Gastroesophageal sphincter (tissue), 4 donors: ENCODE measurements around the gene ZMYND11. TPM values are rescaled to one million over a fixed set of nuclear protein-coding genes. Genes with fewer than 3 reads are reported as not detected.

Experiments used
- ATAC-seq: fragments of 150-250 bp; one replicate; pipeline ENCODE4 v1.9.1; 2016; ENCODE audit warnings: mild to moderate bottlenecking, moderate library complexity
- H3K27ac ChIP-seq, 4 donors: fragments of 200-600 bp; sonication (generic) in 3 of 4; 1 replicate in 3 of 4; 2 replicates in 1 of 4; pipeline ENCODE4 v1.5.1; 2016 to 2019
- H3K27me3 ChIP-seq: fragments of 200-600 bp; sonication (generic); one replicate; pipeline ENCODE4 v1.5.1; 2019
- H3K36me3 ChIP-seq, 2 donors: fragments of 200-600 bp; sonication (generic); one replicate each; pipeline ENCODE4 v1.5.1; 2019; ENCODE audit warnings: control low read depth in 1 of 2
- H3K4me1 ChIP-seq, 3 donors: fragments of 200-600 bp; sonication (generic); 1 replicate in 2 of 3; 2 replicates in 1 of 3; pipeline ENCODE4 v1.5.1; 2016 to 2019; ENCODE audit warnings: control low read depth in 2 of 3
- H3K4me3 ChIP-seq, 2 donors: fragments of 200-600 bp; sonication (generic); one replicate each; pipeline ENCODE4 v1.5.1; 2019; ENCODE audit warnings: mild to moderate bottlenecking in 1 of 2, moderate library complexity in 1 of 2
- H3K9me3 ChIP-seq, 3 donors: fragments of 200-600 bp; sonication (generic); one replicate each; pipeline ENCODE4 v1.5.1; 2017 to 2019; ENCODE audit warnings: control low read depth in 2 of 3
- EP300 ChIP-seq: sonication (generic); formaldehyde crosslinking; IDR thresholded peaks from one replicate; pipeline ENCODE4 v1.6.1; 2017; ENCODE audit warnings: antibody characterized with exemption, mild to moderate bottlenecking
- POLR2A ChIP-seq, 2 donors: fragments of 450-650 bp; IDR thresholded peaks; one replicate each; pipeline ENCODE4 v1.6.1; 2017; ENCODE audit warnings: antibody characterized with exemption in 2 of 2, mild to moderate bottlenecking in 2 of 2, moderate library complexity in 1 of 2
- POLR2AphosphoS5 ChIP-seq: sonication (generic); formaldehyde crosslinking; IDR thresholded peaks from one replicate; pipeline ENCODE4 v1.6.1; 2017; ENCODE audit warnings: antibody characterized with exemption
- WGBS, 2 donors: methylation state at CpG; one replicate each; pipeline ENCODE4 v1.1.5; 2018; ENCODE audit warnings: low coverage in 1 of 2; 5-methylcytosine and 5-hydroxymethylcytosine counted together
- total RNA-seq, 4 donors: library from RNA; depleted of rRNA; stranded (reverse); fragments of >200 nt; gene quantifications; one replicate each; pipeline ENCODE4 v1.1.0, GENCODE V29; 2016
- TF ChIP-seq, protein P1 (sequence below), 4 experiments: fragments of 200-600 bp in 2 of 4; fragments of 450-650 bp in 2 of 4; sonication (generic) in 1 of 4; IDR thresholded peaks; one replicate each; pipeline ENCODE4 v1.5.1; 2017 to 2019; ENCODE audit warnings: antibody characterized with exemption in 4 of 4, mild to moderate bottlenecking in 2 of 4, moderate library complexity in 2 of 4

ZMYND11 gene
- total RNA-seq, 4 donors from 2014 or later, result 131 to 176 (median 166) TPM

DNA sequence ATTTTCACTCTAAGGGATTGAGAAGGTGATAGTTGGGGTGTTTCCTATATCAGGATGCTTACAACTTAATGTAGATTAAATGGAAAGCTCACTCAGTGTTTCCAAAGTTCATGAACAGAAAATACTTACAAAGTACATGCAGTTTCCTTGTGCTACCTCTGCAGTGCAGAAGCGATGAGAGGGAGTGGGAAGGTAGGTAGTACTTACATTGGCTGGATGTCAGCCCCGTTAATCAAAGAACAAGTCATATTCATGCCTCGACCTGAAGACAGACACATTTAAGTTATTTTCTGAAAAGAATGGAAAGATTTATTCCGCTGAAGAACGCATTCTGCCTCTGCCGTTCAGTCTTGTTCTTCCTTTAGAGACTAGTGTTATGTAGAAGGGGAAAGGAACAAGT lies 93.1 kb downstream of the ZMYND11 start:
- Histone ChIP-seq H3K27me3 (no peaks in the 10 kb centered on the region), H3K4me1 (no peaks in the 10 kb centered on the region), H3K4me3 (no peak overlapping the region), H3K9me3 (no peaks in the 10 kb centered on the region), H3K27ac (no peak overlapping the region), H3K36me3 (no peaks in the 10 kb centered on the region)
- no peak for ATAC-seq
- 87% methylated on average over 6 of the region's 6 CpGs for WGBS, 2 donors
- TF ChIP-seq, protein P1, sequence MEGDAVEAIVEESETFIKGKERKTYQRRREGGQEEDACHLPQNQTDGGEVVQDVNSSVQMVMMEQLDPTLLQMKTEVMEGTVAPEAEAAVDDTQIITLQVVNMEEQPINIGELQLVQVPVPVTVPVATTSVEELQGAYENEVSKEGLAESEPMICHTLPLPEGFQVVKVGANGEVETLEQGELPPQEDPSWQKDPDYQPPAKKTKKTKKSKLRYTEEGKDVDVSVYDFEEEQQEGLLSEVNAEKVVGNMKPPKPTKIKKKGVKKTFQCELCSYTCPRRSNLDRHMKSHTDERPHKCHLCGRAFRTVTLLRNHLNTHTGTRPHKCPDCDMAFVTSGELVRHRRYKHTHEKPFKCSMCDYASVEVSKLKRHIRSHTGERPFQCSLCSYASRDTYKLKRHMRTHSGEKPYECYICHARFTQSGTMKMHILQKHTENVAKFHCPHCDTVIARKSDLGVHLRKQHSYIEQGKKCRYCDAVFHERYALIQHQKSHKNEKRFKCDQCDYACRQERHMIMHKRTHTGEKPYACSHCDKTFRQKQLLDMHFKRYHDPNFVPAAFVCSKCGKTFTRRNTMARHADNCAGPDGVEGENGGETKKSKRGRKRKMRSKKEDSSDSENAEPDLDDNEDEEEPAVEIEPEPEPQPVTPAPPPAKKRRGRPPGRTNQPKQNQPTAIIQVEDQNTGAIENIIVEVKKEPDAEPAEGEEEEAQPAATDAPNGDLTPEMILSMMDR (IDR thresholded peaks at IDR 0.05), result no peak
- no peak for TF ChIP-seq POLR2A (IDR thresholded peaks at IDR 0.05)

DNA sequence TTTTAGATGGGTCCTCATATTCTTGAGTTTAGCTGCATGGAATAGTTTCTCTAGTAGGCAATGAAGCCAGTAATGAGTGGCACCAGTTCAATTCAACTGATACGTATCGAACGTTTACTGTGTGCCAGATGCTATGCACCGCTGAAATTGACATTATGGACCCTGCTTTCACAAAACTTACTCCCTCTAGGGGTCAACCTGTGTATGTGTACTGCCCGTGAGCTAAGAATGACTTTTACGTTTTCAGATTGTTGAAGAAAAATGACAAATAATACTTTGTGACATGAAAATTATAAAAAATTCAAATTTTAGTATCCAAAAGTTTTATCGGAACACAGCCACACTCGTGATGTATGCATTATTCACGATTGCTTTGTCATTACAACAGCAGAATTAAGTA lies 95.5 kb downstream of the ZMYND11 start:
- WGBS, 2 donors, result 83 to 84% methylated on average over 5 to 9 of the region's 9 CpGs
- Histone ChIP-seq H3K4me1 (no peaks in the 10 kb centered on the region), H3K9me3 (no peaks in the 10 kb centered on the region), H3K36me3 (no peaks in the 10 kb centered on the region), H3K27me3 (no peaks in the 10 kb centered on the region), H3K4me3 (no peak overlapping the region), H3K27ac (no peak overlapping the region)
- no peak for ATAC-seq
- no peak for TF ChIP-seq POLR2A (IDR thresholded peaks at IDR 0.05)
- TF ChIP-seq, protein P1 (IDR thresholded peaks at IDR 0.05), result peak in 3 of 4 experiments; percentile 18 to 36 (median 25)

DNA sequence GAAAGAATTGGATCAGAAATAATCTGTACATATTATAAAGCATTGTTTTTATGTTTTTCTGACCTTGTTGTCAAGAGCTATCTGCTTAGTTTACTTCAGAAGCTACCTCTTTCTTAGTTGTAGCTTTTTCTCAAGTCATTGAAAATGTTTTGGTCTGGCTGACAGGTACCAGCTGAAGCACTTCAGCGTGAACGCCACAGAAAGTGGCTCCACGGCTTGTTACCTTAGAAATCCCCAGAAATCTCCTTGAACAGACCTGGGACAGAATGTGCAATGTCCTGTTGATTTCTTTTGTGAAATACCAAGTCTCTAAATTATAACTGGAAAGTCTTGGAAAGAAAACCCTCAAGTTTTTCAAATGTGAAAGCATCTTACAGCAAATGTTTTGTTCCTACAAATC lies 96.8 kb downstream of the ZMYND11 start:
- peaks cover 0 to 5% of the 10 kb centered on the region in 2 donors for H3K36me3 ChIP-seq
- no peaks in the 10 kb centered on the region for H3K9me3 ChIP-seq
- no peaks in the 10 kb centered on the region for H3K27me3 ChIP-seq
- no peaks in the 10 kb centered on the region for H3K4me1 ChIP-seq
- 74 to 96% methylated on average over 3 of the region's 3 CpGs for WGBS, 2 donors
- no peak for ATAC-seq
- no peak overlapping the region for H3K4me3 ChIP-seq
- H3K27ac ChIP-seq, result peak overlapping the region in 1 of 4 donors; percentile 16
- TF ChIP-seq, protein P1 (IDR thresholded peaks at IDR 0.05), result no peak
- TF ChIP-seq POLR2A (IDR thresholded peaks at IDR 0.05) (no peak), POLR2AphosphoS5 (no peak), EP300 (no peak)

DNA sequence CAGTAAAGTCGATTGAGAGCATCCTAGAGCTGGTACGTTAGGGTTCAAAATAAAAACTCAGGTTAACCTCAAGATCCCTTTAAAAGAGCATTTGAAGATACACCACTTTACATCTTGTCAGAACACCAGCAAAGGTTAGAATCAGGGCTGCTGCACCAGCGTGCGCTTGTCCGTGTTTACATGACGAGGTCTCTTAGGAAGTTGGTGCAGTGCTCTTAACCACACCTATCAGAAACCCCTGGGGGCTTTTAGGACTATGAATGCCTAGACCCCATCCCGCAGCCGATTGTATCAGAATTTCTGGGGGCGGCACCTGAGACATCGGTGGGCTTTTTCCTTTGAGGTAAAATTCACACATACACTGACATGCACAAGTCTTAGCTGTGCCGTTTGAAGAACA lies 97.6 kb downstream of the ZMYND11 start:
- H3K9me3 ChIP-seq, result no peaks in the 10 kb centered on the region
- no peak for ATAC-seq
- no peak overlapping the region for H3K4me3 ChIP-seq
- H3K4me1 ChIP-seq, result no peaks in the 10 kb centered on the region
- H3K27me3 ChIP-seq, result no peaks in the 10 kb centered on the region
- 92 to 100% methylated on average over 2 to 8 of the region's 11 CpGs for WGBS, 2 donors
- peaks cover 4 to 13% of the 10 kb centered on the region in 2 donors for H3K36me3 ChIP-seq
- TF ChIP-seq POLR2AphosphoS5, result no peak
- TF ChIP-seq, protein P1 (IDR thresholded peaks at IDR 0.05), result no peak
- no peak for TF ChIP-seq POLR2A (IDR thresholded peaks at IDR 0.05)
- no peak for TF ChIP-seq EP300
- no peak overlapping the region for H3K27ac ChIP-seq

DNA sequence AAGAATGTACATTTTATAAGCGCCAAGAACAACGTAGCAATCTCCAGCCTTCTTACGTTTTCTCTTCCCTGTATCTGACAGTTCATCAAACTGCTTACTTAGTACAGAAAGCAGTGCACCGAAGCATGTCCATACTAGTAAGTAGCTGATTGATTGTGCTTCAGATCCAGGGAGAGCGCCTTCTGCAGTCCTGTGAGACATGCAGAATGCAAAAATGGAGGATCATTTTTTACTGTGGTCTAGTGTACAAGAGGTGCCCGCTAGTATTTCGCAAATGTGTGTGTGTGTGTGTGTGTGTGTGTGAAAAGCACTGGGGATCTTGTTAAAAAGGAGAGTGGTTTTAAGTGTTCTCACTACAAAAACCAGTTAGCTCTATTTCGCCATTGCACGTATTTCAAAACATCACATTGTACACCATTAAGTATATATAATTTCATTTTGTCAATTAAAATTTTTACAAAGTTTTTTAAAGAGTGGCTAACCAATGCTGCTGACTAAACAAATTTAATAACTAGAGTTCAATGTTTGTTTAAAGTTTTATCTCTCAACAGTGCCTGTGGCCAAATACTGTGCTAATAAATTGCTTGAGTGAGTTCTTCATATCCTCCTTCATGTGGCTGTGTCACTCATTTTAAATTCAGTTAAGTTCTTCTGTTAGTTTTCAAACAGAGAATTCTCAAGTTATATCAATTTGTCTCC lies 99.6 kb downstream of the ZMYND11 start:
- H3K36me3 ChIP-seq, result peaks cover 4 to 33% of the 10 kb centered on the region in 2 donors
- 84 to 96% methylated on average over 6 to 9 of the region's 9 CpGs for WGBS, 2 donors
- no peak for ATAC-seq
- H3K27me3 ChIP-seq, result no peaks in the 10 kb centered on the region
- no peak overlapping the region for H3K27ac ChIP-seq
- no peaks in the 10 kb centered on the region for H3K9me3 ChIP-seq
- no peaks in the 10 kb centered on the region for H3K4me1 ChIP-seq
- H3K4me3 ChIP-seq, result no peak overlapping the region
- no peak for TF ChIP-seq EP300
- TF ChIP-seq POLR2A (IDR thresholded peaks at IDR 0.05), result no peak
- TF ChIP-seq, protein P1 (IDR thresholded peaks at IDR 0.05), result no peak
- no peak for TF ChIP-seq POLR2AphosphoS5
